Measurements from ENCODE around the gene ANKRD16. TPM values are rescaled to one million over a fixed set of nuclear protein-coding genes. Genes with fewer than 3 reads are reported as not detected.

Gene ANKRD16
- total and polyA plus RNA-seq, 2 of the 8 experiments (the other 6 are each of a cell fraction or from before 2014, with no cell fraction given), result 8.2 to 12.7 TPM

DNA sequence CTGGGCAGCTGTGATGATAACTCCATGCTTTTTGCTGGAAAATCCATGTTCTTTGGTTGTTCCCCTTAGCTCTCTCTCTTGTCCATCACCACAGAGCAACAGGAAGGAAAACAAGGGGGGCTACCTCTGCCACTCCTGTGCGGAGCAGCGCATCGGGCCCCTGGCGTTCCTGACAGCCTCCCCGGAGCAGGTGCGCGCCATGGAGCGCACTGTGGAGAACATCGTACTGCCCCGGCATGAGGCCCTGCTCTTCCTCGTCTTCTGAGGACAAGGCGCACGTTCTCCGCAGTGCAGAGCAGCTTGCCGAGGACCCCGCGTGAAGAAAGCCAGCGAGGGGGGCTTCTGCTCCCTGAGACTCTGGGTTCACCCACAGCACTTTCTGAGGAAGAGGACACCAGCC lies 47.3 kb upstream of the ANKRD16 start:
- H3K79me1 ChIP-seq (ENCODE audit: low read depth, low read length), result no peaks in the 10 kb centered on the region
- FAIRE-seq, result no peak
- TF ChIP-seq ZNF274 (IDR thresholded peaks at IDR 0.05; ENCODE audit: borderline replicate concordance, extremely low read depth, low read length), result no peak
- TF ChIP-seq FOSL1 (IDR thresholded peaks at IDR 0.05; ENCODE audit: insufficient read depth, low read depth, low read length), result no peak
- no peak for TF ChIP-seq CBX8 (IDR thresholded peaks at IDR 0.05; ENCODE audit: borderline replicate concordance, low read depth, low read length)
- TF ChIP-seq RXRA (IDR thresholded peaks at IDR 0.05; ENCODE audit: insufficient read depth, low read depth, low read length), result no peak
- no peak for TF ChIP-seq RAD21 (IDR thresholded peaks at IDR 0.05 in 1 of 2, conservative IDR thresholded peaks at IDR 0.05 in 1 of 2; ENCODE audit: low read depth in 2 of 2, low read length in 2 of 2)
- TF ChIP-seq KDM4A (IDR thresholded peaks at IDR 0.05; ENCODE audit: low read depth, low read length, severe bottlenecking), result no peak
- TF ChIP-seq EZH2 (IDR thresholded peaks at IDR 0.05; ENCODE audit: low read depth, low read length, severe bottlenecking), result no peak
- TF ChIP-seq SP2 (IDR thresholded peaks at IDR 0.05; ENCODE audit: low read length), result no peak
- no peak for TF ChIP-seq BCL11A (IDR thresholded peaks at IDR 0.05; ENCODE audit: low read depth in 2 of 2, low read length in 2 of 2)
- no peak for TF ChIP-seq ASH2L (IDR thresholded peaks at IDR 0.05; ENCODE audit: low read length)
- no peak for TF ChIP-seq RFX5 (IDR thresholded peaks at IDR 0.05; ENCODE audit: borderline replicate concordance, low read depth, low read length)
- TF ChIP-seq CBX5 (IDR thresholded peaks at IDR 0.05; ENCODE audit: low read depth, low read length), result no peak
- no peak for TF ChIP-seq CHD1 (IDR thresholded peaks at IDR 0.05; ENCODE audit: low read depth, low read length)
- no peak for TF ChIP-seq TBP (IDR thresholded peaks at IDR 0.05; ENCODE audit: low read depth, low read length)

More for the DNA sequence above, 47.3 kb upstream of the ANKRD16 start:
- no peak overlapping the region for H2BK12ac ChIP-seq (ENCODE audit: low read depth, low read length)
- no peak overlapping the region for H2BK120ac ChIP-seq (replicated peaks; ENCODE audit: low read depth, low read length)
- H3K18ac ChIP-seq (ENCODE audit: extremely low read depth, low read length), result no peak overlapping the region
- ChIA-PET CTCF (ENCODE audit: partially characterized antibody) (interaction anchor here (0.6 to 1.4 kb wide), 3 partner anchors 12 to 313 kb away, joined by 3 to 4 read pairs (median 3); no protein-coding TSS in a partner anchor), POLR2A (ENCODE audit: partially characterized antibody) (interaction anchor here (0.6 to 1.2 kb wide), 2 partner anchors 9 to 139 kb away, joined by 3 read pairs; no protein-coding TSS in a partner anchor)
- WGBS, 2 experiments (ENCODE audit: extremely low coverage in 1 of 2, insufficient coverage in 1 of 2, insufficient read length in 1 of 2, insufficient replicate concordance in 2 of 2, low coverage in 1 of 2, low lambda C conversion rate in 2 of 2, missing lambda C conversion rate in 1 of 2), result 95% methylated on average over 18 of the region's 18 CpGs; no CpG with 5 or more reads in 1 of the 2 experiments
- no peak overlapping the region for H2AFZ ChIP-seq (ENCODE audit: low read length)
- peaks cover 4 to 33% (median 19%) of the 10 kb centered on the region in 4 experiments; a peak in 6 of 8 replicates for H3K36me3 ChIP-seq (ENCODE audit: control insufficient read depth in 2 of 4, insufficient read depth in 4 of 4, low read length in 3 of 4)
- no peak overlapping the region for H4K91ac ChIP-seq (replicated peaks; ENCODE audit: insufficient read length, low read length)
- peaks cover 0 to 2% (median under 1%) of the 10 kb centered on the region in 4 experiments; a peak in 1 of 7 replicates for H3K4me1 ChIP-seq (replicated peaks in 1 of 4; ENCODE audit: control insufficient read depth in 3 of 4, insufficient read depth in 4 of 4, low read length in 3 of 4)
- H3K4me2 ChIP-seq (ENCODE audit: insufficient read depth in 1 of 2, low read depth in 2 of 2, low read length in 2 of 2), result no peak overlapping the region
- H2BK15ac ChIP-seq (ENCODE audit: low read length), result no peak overlapping the region
- H3K9me3 ChIP-seq (ENCODE audit: insufficient read depth in 2 of 2, low read depth in 1 of 2, low read length in 1 of 2), result no peaks in the 10 kb centered on the region
- no peak overlapping the region for H3K56ac ChIP-seq (replicated peaks; ENCODE audit: insufficient read length, low read depth, low read length)
- no peak overlapping the region for H3K4me3 ChIP-seq (ENCODE audit: extremely low read depth in 1 of 4, insufficient read depth in 2 of 4, low read depth in 3 of 4, low read length in 4 of 4)
- H3K23me2 ChIP-seq (ENCODE audit: low read depth, low read length), result no peaks in the 10 kb centered on the region; the same call in 1 of the 2 replicates
- H2BK20ac ChIP-seq (ENCODE audit: low read length), result no peak overlapping the region
- no peak overlapping the region for H3K23ac ChIP-seq (ENCODE audit: insufficient read length)
- H3K79me2 ChIP-seq (ENCODE audit: control insufficient read depth in 1 of 2, insufficient read depth in 2 of 2, low read length in 2 of 2), result no peaks in the 10 kb centered on the region
- H3K27ac ChIP-seq (ENCODE audit: low read depth, low read length), result no peak overlapping the region
- no peak overlapping the region for H3K4ac ChIP-seq (replicated peaks; ENCODE audit: insufficient read length, low read depth, low read length)
- peaks cover 3 to 5% of the 10 kb centered on the region in 2 experiments for H4K20me1 ChIP-seq (replicated peaks in 1 of 2; ENCODE audit: control insufficient read depth in 1 of 2, insufficient read depth in 2 of 2, low read length in 2 of 2)
- H4K5ac ChIP-seq (ENCODE audit: insufficient read length, low read depth, low read length), result no peak overlapping the region
- H2BK5ac ChIP-seq (ENCODE audit: low read depth, low read length), result no peak overlapping the region
- no peaks in the 10 kb centered on the region for H3K27me3 ChIP-seq (replicated peaks in 1 of 4; ENCODE audit: control insufficient read depth in 3 of 4, extremely low read depth in 1 of 4, insufficient read depth in 3 of 4, low read length in 3 of 4)
- H3K9ac ChIP-seq (replicated peaks in 1 of 4; ENCODE audit: extremely low read depth in 1 of 4, low read depth in 3 of 4, low read length in 3 of 4), result no peak overlapping the region
- H4K8ac ChIP-seq (ENCODE audit: extremely low read depth, insufficient read depth, low read length), result no peak overlapping the region; the same call in 1 of the 2 replicates
- H3K14ac ChIP-seq (ENCODE audit: insufficient read length), result no peak overlapping the region
- H2AK5ac ChIP-seq (ENCODE audit: low read depth, low read length), result no peak overlapping the region
- DNase-seq (ENCODE audit: low read depth in 1 of 2, low spot score in 2 of 2), result no peak
